Body of pancreas (tissue), 4 donors: Measurements from ENCODE around the gene GJA3.

Experiments used
- POLR2A ChIP-seq, 3 donors: fragments of 450-650 bp; IDR thresholded peaks; one replicate each; pipeline ENCODE4 v1.6.1; 2016; ENCODE audit warnings: antibody characterized with exemption in 3 of 3, mild to moderate bottlenecking in 2 of 3
- TF ChIP-seq, protein P1 (sequence below), 7 experiments: fragments of 450-650 bp in 4 of 7; fragments of 200-600 bp in 3 of 7; sonication (generic) in 3 of 7; IDR thresholded peaks; one replicate each; pipeline ENCODE4 v1.5.1; 2016 to 2019; ENCODE audit warnings: antibody characterized with exemption in 7 of 7

DNA sequence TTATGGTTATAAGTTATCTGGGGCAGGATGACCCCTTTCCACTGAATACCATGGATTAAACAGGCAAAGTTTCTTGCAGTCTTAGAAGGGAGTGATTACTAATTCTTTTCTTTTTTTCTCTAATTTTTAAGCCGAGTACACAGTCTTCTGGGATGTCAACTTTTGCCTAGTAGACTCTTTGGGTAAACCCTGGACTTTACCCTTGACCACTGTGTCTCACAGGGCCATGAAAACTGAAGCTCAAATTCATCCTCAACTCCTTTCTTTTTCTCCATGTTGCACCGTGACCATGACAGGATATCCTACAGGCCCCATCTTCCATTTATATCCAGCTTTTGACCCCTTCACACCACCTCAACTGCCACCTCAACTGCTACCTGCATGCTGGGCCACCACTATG, 51.8 kb downstream of the GJA3 start:
- TF ChIP-seq POLR2A (IDR thresholded peaks at IDR 0.05): no peak
- TF ChIP-seq, protein P1, sequence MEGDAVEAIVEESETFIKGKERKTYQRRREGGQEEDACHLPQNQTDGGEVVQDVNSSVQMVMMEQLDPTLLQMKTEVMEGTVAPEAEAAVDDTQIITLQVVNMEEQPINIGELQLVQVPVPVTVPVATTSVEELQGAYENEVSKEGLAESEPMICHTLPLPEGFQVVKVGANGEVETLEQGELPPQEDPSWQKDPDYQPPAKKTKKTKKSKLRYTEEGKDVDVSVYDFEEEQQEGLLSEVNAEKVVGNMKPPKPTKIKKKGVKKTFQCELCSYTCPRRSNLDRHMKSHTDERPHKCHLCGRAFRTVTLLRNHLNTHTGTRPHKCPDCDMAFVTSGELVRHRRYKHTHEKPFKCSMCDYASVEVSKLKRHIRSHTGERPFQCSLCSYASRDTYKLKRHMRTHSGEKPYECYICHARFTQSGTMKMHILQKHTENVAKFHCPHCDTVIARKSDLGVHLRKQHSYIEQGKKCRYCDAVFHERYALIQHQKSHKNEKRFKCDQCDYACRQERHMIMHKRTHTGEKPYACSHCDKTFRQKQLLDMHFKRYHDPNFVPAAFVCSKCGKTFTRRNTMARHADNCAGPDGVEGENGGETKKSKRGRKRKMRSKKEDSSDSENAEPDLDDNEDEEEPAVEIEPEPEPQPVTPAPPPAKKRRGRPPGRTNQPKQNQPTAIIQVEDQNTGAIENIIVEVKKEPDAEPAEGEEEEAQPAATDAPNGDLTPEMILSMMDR (IDR thresholded peaks at IDR 0.05): no peak
